ENCODE results near the gene NMNAT2. TPM values are rescaled to one million over a fixed set of nuclear protein-coding genes. Genes with fewer than 3 reads are reported as not detected.

Gene NMNAT2
- total RNA-seq, 1 donor from 2014 or later: 0.52 TPM

DNA sequence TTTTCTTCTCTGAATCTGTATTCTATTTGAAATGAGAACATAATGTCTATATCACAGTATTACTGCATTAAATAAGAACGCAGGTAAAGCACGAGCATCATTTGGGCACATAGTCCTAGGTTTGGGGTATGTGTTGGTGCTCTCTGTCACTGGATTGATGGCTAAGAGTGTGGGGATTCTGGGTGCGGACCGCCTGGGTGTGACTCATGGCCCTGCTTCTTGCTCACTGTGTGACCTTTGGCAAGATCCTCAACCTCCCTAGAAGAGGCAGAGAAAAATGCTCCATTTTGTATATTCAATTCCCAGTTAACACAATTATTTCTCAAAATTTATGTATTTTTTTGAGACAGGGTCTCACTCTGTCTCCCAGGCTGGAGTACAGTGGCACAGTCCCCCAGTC is 132.4 kb downstream of the NMNAT2 start:
- TF ChIP-seq, protein P1, sequence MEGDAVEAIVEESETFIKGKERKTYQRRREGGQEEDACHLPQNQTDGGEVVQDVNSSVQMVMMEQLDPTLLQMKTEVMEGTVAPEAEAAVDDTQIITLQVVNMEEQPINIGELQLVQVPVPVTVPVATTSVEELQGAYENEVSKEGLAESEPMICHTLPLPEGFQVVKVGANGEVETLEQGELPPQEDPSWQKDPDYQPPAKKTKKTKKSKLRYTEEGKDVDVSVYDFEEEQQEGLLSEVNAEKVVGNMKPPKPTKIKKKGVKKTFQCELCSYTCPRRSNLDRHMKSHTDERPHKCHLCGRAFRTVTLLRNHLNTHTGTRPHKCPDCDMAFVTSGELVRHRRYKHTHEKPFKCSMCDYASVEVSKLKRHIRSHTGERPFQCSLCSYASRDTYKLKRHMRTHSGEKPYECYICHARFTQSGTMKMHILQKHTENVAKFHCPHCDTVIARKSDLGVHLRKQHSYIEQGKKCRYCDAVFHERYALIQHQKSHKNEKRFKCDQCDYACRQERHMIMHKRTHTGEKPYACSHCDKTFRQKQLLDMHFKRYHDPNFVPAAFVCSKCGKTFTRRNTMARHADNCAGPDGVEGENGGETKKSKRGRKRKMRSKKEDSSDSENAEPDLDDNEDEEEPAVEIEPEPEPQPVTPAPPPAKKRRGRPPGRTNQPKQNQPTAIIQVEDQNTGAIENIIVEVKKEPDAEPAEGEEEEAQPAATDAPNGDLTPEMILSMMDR (conservative IDR thresholded peaks at IDR 0.05; ENCODE audit: low read depth, low read length): no peak
- no peak for DNase-seq (ENCODE audit: low read depth)
- H3K4me3 ChIP-seq (ENCODE audit: low read depth, low read length): no peak overlapping the region

- TF ChIP-seq, protein P1 (conservative IDR thresholded peaks at IDR 0.05; ENCODE audit: low read depth, low read length): no peak
- DNase-seq (ENCODE audit: low read depth): no peak
- no peak overlapping the region for H3K4me3 ChIP-seq (ENCODE audit: low read depth, low read length)
These were observed 132.9 kb downstream of the NMNAT2 start for GRCh38 chr1:183285256-183285655.

GRCh38 chr1:183284086-183284485 is 134.1 kb downstream of the NMNAT2 start:
- no peak overlapping the region for H3K4me3 ChIP-seq (ENCODE audit: low read depth, low read length)
- DNase-seq (ENCODE audit: low read depth): no peak
- TF ChIP-seq, protein P1 (conservative IDR thresholded peaks at IDR 0.05; ENCODE audit: low read depth, low read length): no peak

- TF ChIP-seq, protein P1 (conservative IDR thresholded peaks at IDR 0.05; ENCODE audit: low read depth, low read length): no peak
- DNase-seq (ENCODE audit: low read depth): no peak
- no peak overlapping the region for H3K4me3 ChIP-seq (ENCODE audit: low read depth, low read length)
These were observed 134.9 kb downstream of the NMNAT2 start for GRCh38 chr1:183283286-183283685.

GRCh38 chr1:183282101-183282855 is 135.9 kb downstream of the NMNAT2 start:
- TF ChIP-seq, protein P1 (conservative IDR thresholded peaks at IDR 0.05; ENCODE audit: low read depth, low read length): no peak
- no peak overlapping the region for H3K4me3 ChIP-seq (ENCODE audit: low read depth, low read length)
- no peak for DNase-seq (ENCODE audit: low read depth)

GRCh38 chr1:183281553-183282091 is 136.6 kb downstream of the NMNAT2 start:
- no peak overlapping the region for H3K4me3 ChIP-seq (ENCODE audit: low read depth, low read length)
- no peak for DNase-seq (ENCODE audit: low read depth)
- TF ChIP-seq, protein P1 (conservative IDR thresholded peaks at IDR 0.05; ENCODE audit: low read depth, low read length): peak; percentile 89

GRCh38 chr1:183281039-183281438 is 137.1 kb downstream of the NMNAT2 start:
- TF ChIP-seq, protein P1 (conservative IDR thresholded peaks at IDR 0.05; ENCODE audit: low read depth, low read length): no peak
- H3K4me3 ChIP-seq (ENCODE audit: low read depth, low read length): no peak overlapping the region
- no peak for DNase-seq (ENCODE audit: low read depth)

Measured in epithelial cell of proximal tubule (primary cell).